Measurements from ENCODE around the gene VSIR.
A peak's percentile ranks its signal among the peaks of the same experiment; 100 is the strongest.

Gene VSIR

GRCh38 chr10:71755179-71755879 lies 18.0 kb downstream of the VSIR start:
- Histone ChIP-seq H3K9me3 (ENCODE audit: insufficient read depth, low read length, severe bottlenecking) (no peaks in the 10 kb centered on the region), H3K79me2 (ENCODE audit: insufficient read depth, low read length) (no peaks in the 10 kb centered on the region), H3K27ac (ENCODE audit: low read length) (peak overlapping the region; percentile 44; the same call in 1 of the 2 replicates), H3K27me3 (ENCODE audit: insufficient read depth, low read length, poor library complexity) (no peaks in the 10 kb centered on the region), H3K4me1 (ENCODE audit: insufficient read depth, low read length) (peaks cover 51% of the 10 kb centered on the region), H3K4me2 (ENCODE audit: insufficient read depth, low read length) (no peak overlapping the region), H4K20me1 (ENCODE audit: insufficient read depth, low read length) (no peaks in the 10 kb centered on the region), H3K9ac (ENCODE audit: low read depth, low read length) (no peak overlapping the region), H2AFZ (ENCODE audit: low read depth, low read length) (no peak overlapping the region), H3K36me3 (ENCODE audit: insufficient read depth, low read length) (peaks cover 6% of the 10 kb centered on the region; the same call in 1 of the 2 replicates), H3K4me3 (ENCODE audit: low read depth in 1 of 2, low read length in 2 of 2) (no peak overlapping the region)
- ATAC-seq (ENCODE audit: insufficient read depth, low read depth): no peak
- DNase-seq: no peak
- TF ChIP-seq EZH2 (IDR thresholded peaks at IDR 0.05; ENCODE audit: borderline replicate concordance, low read depth, low read length, severe bottlenecking): no peak
- no peak for TF ChIP-seq CTCF (IDR thresholded peaks at IDR 0.05; ENCODE audit: borderline replicate concordance, extremely low read depth, low read length, poor library complexity, severe bottlenecking)

- Histone ChIP-seq H3K27me3 (ENCODE audit: insufficient read depth, low read length, poor library complexity) (no peaks in the 10 kb centered on the region), H3K79me2 (ENCODE audit: insufficient read depth, low read length) (no peaks in the 10 kb centered on the region), H3K4me3 (ENCODE audit: low read depth in 1 of 2, low read length in 2 of 2) (no peak overlapping the region), H3K9me3 (ENCODE audit: insufficient read depth, low read length, severe bottlenecking) (no peaks in the 10 kb centered on the region), H3K4me2 (ENCODE audit: insufficient read depth, low read length) (no peak overlapping the region), H3K27ac (ENCODE audit: low read length) (0 out of 2 replicates have a peak overlapping the region, but pooled peaks have one; percentile 16), H2AFZ (ENCODE audit: low read depth, low read length) (no peak overlapping the region), H4K20me1 (ENCODE audit: insufficient read depth, low read length) (no peaks in the 10 kb centered on the region), H3K4me1 (ENCODE audit: insufficient read depth, low read length) (peaks cover 59% of the 10 kb centered on the region), H3K9ac (ENCODE audit: low read depth, low read length) (no peak overlapping the region), H3K36me3 (ENCODE audit: insufficient read depth, low read length) (peaks cover 8% of the 10 kb centered on the region; the same call in 1 of the 2 replicates)
- no peak for DNase-seq
- no peak for TF ChIP-seq CTCF (IDR thresholded peaks at IDR 0.05; ENCODE audit: borderline replicate concordance, extremely low read depth, low read length, poor library complexity, severe bottlenecking)
- no peak for TF ChIP-seq EZH2 (IDR thresholded peaks at IDR 0.05; ENCODE audit: borderline replicate concordance, low read depth, low read length, severe bottlenecking)
- ATAC-seq (ENCODE audit: insufficient read depth, low read depth): no peak
Measured at GRCh38 chr10:71754562-71754961, 18.8 kb downstream of the VSIR start.

GRCh38 chr10:71753960-71754505 lies 19.3 kb downstream of the VSIR start:
- ATAC-seq (ENCODE audit: insufficient read depth, low read depth): no peak
- H3K79me2 ChIP-seq (ENCODE audit: insufficient read depth, low read length): no peaks in the 10 kb centered on the region
- no peaks in the 10 kb centered on the region for H3K9me3 ChIP-seq (ENCODE audit: insufficient read depth, low read length, severe bottlenecking)
- TF ChIP-seq EZH2 (IDR thresholded peaks at IDR 0.05; ENCODE audit: borderline replicate concordance, low read depth, low read length, severe bottlenecking): no peak
- no peak for TF ChIP-seq CTCF (IDR thresholded peaks at IDR 0.05; ENCODE audit: borderline replicate concordance, extremely low read depth, low read length, poor library complexity, severe bottlenecking)
- no peak overlapping the region for H3K4me3 ChIP-seq (ENCODE audit: low read depth in 1 of 2, low read length in 2 of 2)
- H3K27me3 ChIP-seq (ENCODE audit: insufficient read depth, low read length, poor library complexity): no peaks in the 10 kb centered on the region
- peaks cover 64% of the 10 kb centered on the region for H3K4me1 ChIP-seq (ENCODE audit: insufficient read depth, low read length)
- peak overlapping the region; percentile 15; the same call in 1 of the 2 replicates for H3K27ac ChIP-seq (ENCODE audit: low read length)
- H4K20me1 ChIP-seq (ENCODE audit: insufficient read depth, low read length): no peaks in the 10 kb centered on the region
- H3K36me3 ChIP-seq (ENCODE audit: insufficient read depth, low read length): peaks cover 8% of the 10 kb centered on the region; the same call in 1 of the 2 replicates
- no peak for DNase-seq
- H3K9ac ChIP-seq (ENCODE audit: low read depth, low read length): no peak overlapping the region
- no peak overlapping the region for H3K4me2 ChIP-seq (ENCODE audit: insufficient read depth, low read length)
- H2AFZ ChIP-seq (ENCODE audit: low read depth, low read length): no peak overlapping the region

All from DND-41 (cell line).